ENCODE data around the gene KRTAP9-7.
"Not testable (repeated sequence)": the region's sequence is repeated elsewhere in the genome, so short reads cannot be mapped to it uniquely, and the experiment has no call there.

KRTAP9-7 gene

GRCh38 chr17:41251261-41251660, 24.2 kb upstream of the KRTAP9-7 start:
- H3K27me3 Mint-ChIP-seq (ENCODE audit: low read depth, poor library complexity): peaks cover 74% of the 10 kb centered on the region
- no peak overlapping the region for H3K4me3 Mint-ChIP-seq
- no peak overlapping the region for H3K27ac Mint-ChIP-seq
- no peaks in the 10 kb centered on the region for H3K9me3 Mint-ChIP-seq
- no peaks in the 10 kb centered on the region for H3K36me3 Mint-ChIP-seq (ENCODE audit: low read depth)
- TF ChIP-seq CTCF (IDR thresholded peaks at IDR 0.05): no peak
- DNase-seq: no peak
- H3K4me1 Mint-ChIP-seq: no peaks in the 10 kb centered on the region

GRCh38 chr17:41254861-41255260, 20.6 kb upstream of the KRTAP9-7 start:
- TF ChIP-seq CTCF (IDR thresholded peaks at IDR 0.05): no peak
- Mint-ChIP-seq H3K36me3 (ENCODE audit: low read depth) (no peaks in the 10 kb centered on the region), H3K9me3 (no peaks in the 10 kb centered on the region), H3K4me1 (no peaks in the 10 kb centered on the region), H3K27me3 (ENCODE audit: low read depth, poor library complexity) (peaks cover 66% of the 10 kb centered on the region), H3K4me3 (no peak overlapping the region), H3K27ac (no peak overlapping the region)
- DNase-seq: no peak

- H3K4me3 Mint-ChIP-seq; H3K4me1 Mint-ChIP-seq; DNase-seq; H3K27ac Mint-ChIP-seq; H3K9me3 Mint-ChIP-seq; H3K36me3 Mint-ChIP-seq (ENCODE audit: low read depth): not testable (repeated sequence)
- H3K27me3 Mint-ChIP-seq (ENCODE audit: low read depth, poor library complexity): peaks cover 61% of the 10 kb centered on the region
These were observed 19.9 kb upstream of the KRTAP9-7 start, which contains the start of gene KRTAP9-9 for GRCh38 chr17:41255381-41256290. TSS of gene KRTAP9-9 (plus strand) at chr17:41255384.

GRCh38 chr17:41256291-41256685, 19.2 kb upstream of the KRTAP9-7 start:
- TF ChIP-seq CTCF (IDR thresholded peaks at IDR 0.05): no peak
- peaks cover 60% of the 10 kb centered on the region for H3K27me3 Mint-ChIP-seq (ENCODE audit: low read depth, poor library complexity)
- no peaks in the 10 kb centered on the region for H3K9me3 Mint-ChIP-seq
- H3K4me3 Mint-ChIP-seq: no peak overlapping the region
- no peaks in the 10 kb centered on the region for H3K4me1 Mint-ChIP-seq
- no peak overlapping the region for H3K27ac Mint-ChIP-seq
- no peak for DNase-seq
- no peaks in the 10 kb centered on the region for H3K36me3 Mint-ChIP-seq (ENCODE audit: low read depth)

- Mint-ChIP-seq H3K36me3 (ENCODE audit: low read depth) (no peaks in the 10 kb centered on the region), H3K4me3 (no peak overlapping the region), H3K4me1 (no peaks in the 10 kb centered on the region), H3K27me3 (ENCODE audit: low read depth, poor library complexity) (peaks cover 50% of the 10 kb centered on the region), H3K9me3 (no peaks in the 10 kb centered on the region), H3K27ac (no peak overlapping the region)
- DNase-seq: no peak
- no peak for TF ChIP-seq CTCF (IDR thresholded peaks at IDR 0.05)
These were observed 17.1 kb upstream of the KRTAP9-7 start for GRCh38 chr17:41258406-41258805.

GRCh38 chr17:41263212-41263611, 12.3 kb upstream of the KRTAP9-7 start:
- DNase-seq: no peak
- Mint-ChIP-seq H3K27me3 (ENCODE audit: low read depth, poor library complexity) (peaks cover 41% of the 10 kb centered on the region), H3K4me1 (no peaks in the 10 kb centered on the region), H3K36me3 (ENCODE audit: low read depth) (no peaks in the 10 kb centered on the region), H3K9me3 (no peaks in the 10 kb centered on the region), H3K4me3 (no peak overlapping the region), H3K27ac (no peak overlapping the region)
- TF ChIP-seq CTCF (IDR thresholded peaks at IDR 0.05): no peak

All from nephron progenitor cell (in vitro differentiated cells).